Brain microvascular endothelial cell (primary cell): ENCODE data around the gene SPDL1.

ENCODE experiments used
- DNase-seq: peaks from one replicate; pipeline ENCODE4 v3.0.0-alpha.2; 2020
- H3K27ac ChIP-seq: fragments of 250-450 bp; sonication (Bioruptor Pico); 2 replicates; pipeline ENCODE4 v1.5.1; 2020; ENCODE audit warnings: mild to moderate bottlenecking, moderate library complexity
- H3K27me3 ChIP-seq: fragments of 250-450 bp; sonication (Bioruptor Pico); replicated peaks from 2 replicates; pipeline ENCODE4 v1.5.1; 2020; ENCODE audit warnings: mild to moderate bottlenecking
- H3K36me3 ChIP-seq: fragments of 250-450 bp; sonication (Bioruptor Pico); replicated peaks from 2 replicates; pipeline ENCODE4 v1.5.1; 2020; ENCODE audit warnings: mild to moderate bottlenecking
- H3K4me3 ChIP-seq: 2 replicates; pipeline ENCODE4 v1.5.1; 2011; ENCODE audit warnings: low read depth, mild to moderate bottlenecking, control low read depth, low read length, moderate library complexity
- in situ Hi-C: cut with HindIII; loops from 2 replicates; pipeline ENCODE4 v1.10.0; 2017; ENCODE audit warnings: low sequenced_read_pairs, low pct_ligation_motif_present
- TF ChIP-seq, protein P1 (sequence below): IDR thresholded peaks from 2 replicates; pipeline ENCODE4 v1.5.1; 2011; ENCODE audit warnings: low read depth, mild to moderate bottlenecking, moderate library complexity, low read length, control low read depth, inconsistent platforms; ENCODE audit errors: missing control alignments

Gene SPDL1

DNA sequence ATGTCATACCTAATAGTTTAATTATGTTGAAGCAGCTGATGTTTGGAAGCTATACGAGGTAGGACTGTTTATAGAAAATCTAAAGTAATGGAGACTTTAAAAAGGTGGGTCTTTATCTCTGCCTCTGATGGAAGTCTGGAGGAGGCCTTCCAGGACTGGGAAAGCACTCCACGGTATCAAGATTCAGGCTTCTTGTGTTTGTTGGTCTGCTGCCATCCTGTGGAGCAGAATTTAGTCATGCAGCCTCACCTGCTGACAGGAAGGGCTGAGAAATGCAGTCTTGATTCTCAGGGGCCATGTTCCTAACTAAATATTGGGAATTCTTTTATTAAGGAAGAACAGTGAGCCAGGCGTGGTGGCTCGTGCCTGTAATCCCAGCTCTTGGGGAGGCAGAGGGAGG is 15.9 kb downstream of the SPDL1 start:
- Histone ChIP-seq H3K36me3 (peaks cover 15% of the 10 kb centered on the region), H3K27ac (no peak overlapping the region)
- in situ Hi-C loops = no loop called here

DNA sequence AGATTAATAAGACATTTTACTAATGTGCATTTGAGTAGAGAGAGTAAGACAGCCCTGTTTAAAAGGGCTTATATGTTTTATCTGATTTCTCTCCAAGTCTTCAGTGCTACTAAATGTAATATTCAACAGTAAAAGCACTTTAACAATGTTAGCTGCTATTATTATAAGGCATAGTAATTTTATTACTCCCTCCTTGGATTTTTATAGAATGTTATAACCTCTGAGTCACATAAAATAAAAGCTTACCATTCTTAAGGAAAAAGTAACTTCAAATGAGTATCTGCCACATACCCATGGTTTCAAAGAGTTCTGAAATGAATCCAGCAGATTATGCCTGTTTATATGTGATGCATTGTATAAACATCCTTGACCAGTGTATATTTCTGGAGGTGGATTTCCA is 19.0 kb downstream of the SPDL1 start:
- Histone ChIP-seq H3K36me3 (peaks cover 9% of the 10 kb centered on the region), H3K4me3 (no peak overlapping the region), H3K27ac (no peak overlapping the region), H3K27me3 (no peaks in the 10 kb centered on the region)
- TF ChIP-seq, protein P1, sequence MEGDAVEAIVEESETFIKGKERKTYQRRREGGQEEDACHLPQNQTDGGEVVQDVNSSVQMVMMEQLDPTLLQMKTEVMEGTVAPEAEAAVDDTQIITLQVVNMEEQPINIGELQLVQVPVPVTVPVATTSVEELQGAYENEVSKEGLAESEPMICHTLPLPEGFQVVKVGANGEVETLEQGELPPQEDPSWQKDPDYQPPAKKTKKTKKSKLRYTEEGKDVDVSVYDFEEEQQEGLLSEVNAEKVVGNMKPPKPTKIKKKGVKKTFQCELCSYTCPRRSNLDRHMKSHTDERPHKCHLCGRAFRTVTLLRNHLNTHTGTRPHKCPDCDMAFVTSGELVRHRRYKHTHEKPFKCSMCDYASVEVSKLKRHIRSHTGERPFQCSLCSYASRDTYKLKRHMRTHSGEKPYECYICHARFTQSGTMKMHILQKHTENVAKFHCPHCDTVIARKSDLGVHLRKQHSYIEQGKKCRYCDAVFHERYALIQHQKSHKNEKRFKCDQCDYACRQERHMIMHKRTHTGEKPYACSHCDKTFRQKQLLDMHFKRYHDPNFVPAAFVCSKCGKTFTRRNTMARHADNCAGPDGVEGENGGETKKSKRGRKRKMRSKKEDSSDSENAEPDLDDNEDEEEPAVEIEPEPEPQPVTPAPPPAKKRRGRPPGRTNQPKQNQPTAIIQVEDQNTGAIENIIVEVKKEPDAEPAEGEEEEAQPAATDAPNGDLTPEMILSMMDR = no peak
- no peak for DNase-seq
- in situ Hi-C loops = no loop called here

More for the DNA sequence above, 15.9 kb downstream of the SPDL1 start:
- DNase-seq = peak; percentile 14
- no peak overlapping the region for H3K4me3 ChIP-seq
- TF ChIP-seq, protein P1 = peak; percentile 13
- H3K27me3 ChIP-seq = no peaks in the 10 kb centered on the region

DNA sequence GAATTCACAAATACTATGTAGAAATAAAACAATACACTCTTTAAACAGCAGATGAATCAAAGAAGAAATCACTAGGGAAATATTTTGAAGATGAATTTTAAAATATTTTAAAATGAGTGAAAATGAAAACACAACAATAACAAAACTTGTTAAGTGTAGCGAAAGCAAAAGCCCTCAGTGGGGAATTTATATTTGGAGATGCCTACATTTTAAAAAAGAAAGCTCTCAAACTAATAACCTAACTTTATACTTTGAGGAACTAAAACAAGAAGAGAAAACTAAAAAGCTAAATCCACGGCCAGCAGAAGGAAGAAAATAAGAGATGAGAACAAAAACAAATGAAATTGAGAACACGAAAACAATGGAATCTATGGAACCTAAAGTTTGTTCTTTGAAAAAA is 22.7 kb downstream of the SPDL1 start:
- in situ Hi-C loops = no loop called here
- TF ChIP-seq, protein P1 = no peak
- no peak overlapping the region for H3K27ac ChIP-seq

DNA sequence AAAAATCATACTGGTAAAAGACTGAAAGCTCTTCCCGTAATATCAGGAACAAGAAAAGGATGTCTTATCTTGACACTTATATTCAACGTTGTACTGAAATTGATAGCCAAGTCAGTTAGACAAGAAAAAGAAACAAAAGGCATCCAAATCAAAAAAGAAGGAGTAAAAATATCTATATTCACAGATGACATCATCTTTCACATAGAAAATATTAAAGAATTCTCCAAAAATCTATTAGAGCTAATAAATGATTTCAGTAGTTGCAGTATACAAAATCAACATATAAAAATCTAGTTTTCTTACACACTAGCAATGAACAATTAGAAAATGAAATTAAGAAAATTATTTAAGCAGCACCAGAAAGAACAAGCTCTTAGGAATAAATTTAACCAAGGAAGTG is 24.3 kb downstream of the SPDL1 start:
- TF ChIP-seq, protein P1 = no peak
- no peaks in the 10 kb centered on the region for H3K36me3 ChIP-seq
- in situ Hi-C loops = no loop called here
- no peak overlapping the region for H3K4me3 ChIP-seq
- H3K27ac ChIP-seq = no peak overlapping the region
- H3K27me3 ChIP-seq = no peaks in the 10 kb centered on the region
- DNase-seq = no peak

More for the DNA sequence above, 22.7 kb downstream of the SPDL1 start:
- H3K4me3 ChIP-seq = no peak overlapping the region
- no peaks in the 10 kb centered on the region for H3K36me3 ChIP-seq
- H3K27me3 ChIP-seq = no peaks in the 10 kb centered on the region
- DNase-seq = no peak

DNA sequence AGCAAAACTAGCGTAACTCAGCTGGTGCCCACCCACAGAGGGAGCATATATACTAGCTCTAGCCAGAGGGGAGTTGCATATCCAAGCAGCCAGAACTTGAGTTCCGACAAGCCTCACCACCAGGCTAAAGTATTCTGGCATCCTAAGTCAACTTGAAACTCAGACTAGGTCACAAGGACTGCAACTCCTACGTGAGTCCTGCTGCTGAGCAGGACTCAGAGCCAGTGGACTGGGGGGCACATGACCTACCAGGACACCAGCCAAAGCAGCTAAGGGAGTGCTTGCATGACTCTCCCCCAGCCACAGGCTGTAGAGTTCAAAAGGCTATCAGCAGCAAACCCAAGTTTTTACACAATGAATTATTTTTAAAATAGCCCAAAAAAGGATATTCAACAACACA is 26.1 kb downstream of the SPDL1 start:
- no peak overlapping the region for H3K4me3 ChIP-seq
- H3K27ac ChIP-seq = no peak overlapping the region
- no peak for DNase-seq
- no peaks in the 10 kb centered on the region for H3K27me3 ChIP-seq
- in situ Hi-C loops = no loop called here
- H3K36me3 ChIP-seq = no peaks in the 10 kb centered on the region
- TF ChIP-seq, protein P1 = no peak

DNA sequence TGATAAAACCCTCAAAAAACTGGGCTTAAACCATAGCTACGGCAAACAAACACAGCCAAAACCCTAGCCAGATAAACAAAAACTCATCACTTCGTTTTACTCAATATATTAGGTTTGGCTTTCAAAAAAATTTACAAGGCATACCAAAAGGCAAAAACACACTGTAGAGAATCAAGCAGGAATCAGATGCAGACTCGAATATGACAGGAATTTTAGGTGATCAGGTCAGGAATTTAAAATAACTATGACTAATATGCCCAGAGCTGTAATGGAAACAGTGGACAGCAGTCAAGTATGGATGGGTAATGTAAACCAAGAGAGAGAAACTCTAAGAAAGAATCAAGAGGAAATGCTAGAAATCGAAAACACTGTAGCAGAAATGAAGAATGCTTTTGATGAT is 27.0 kb downstream of the SPDL1 start:
- Histone ChIP-seq H3K36me3 (no peaks in the 10 kb centered on the region), H3K4me3 (no peak overlapping the region), H3K27me3 (no peaks in the 10 kb centered on the region), H3K27ac (no peak overlapping the region)
- in situ Hi-C loops = no loop called here
- DNase-seq = no peak
- TF ChIP-seq, protein P1 = no peak
